ENCODE measurements around the gene GRIP1.

Gene GRIP1

GRCh38 chr12:66598608-66599007 lies 80.3 kb downstream of the GRIP1 start:
- no peak for DNase-seq

GRCh38 chr12:66598079-66598478 lies 80.8 kb downstream of the GRIP1 start:
- DNase-seq: no peak

- no peak for DNase-seq
Measured at GRCh38 chr12:66596199-66596598, 82.7 kb downstream of the GRIP1 start.

- no peak for DNase-seq
Measured at GRCh38 chr12:66594688-66595087, 84.2 kb downstream of the GRIP1 start.

- DNase-seq: no peak
Measured at GRCh38 chr12:66590275-66590985, 88.4 kb downstream of the GRIP1 start.

GRCh38 chr12:66589095-66589494 lies 89.8 kb downstream of the GRIP1 start:
- no peak for DNase-seq

- no peak for DNase-seq
Measured at GRCh38 chr12:66587912-66588311, 91.0 kb downstream of the GRIP1 start.

GRCh38 chr12:66584673-66585072 lies 94.2 kb downstream of the GRIP1 start:
- DNase-seq: no peak

- DNase-seq: no peak
Measured at GRCh38 chr12:66573605-66574004, 105.3 kb downstream of the GRIP1 start.

GRCh38 chr12:66572845-66573244 lies 106.0 kb downstream of the GRIP1 start:
- no peak for DNase-seq

- no peak for DNase-seq
Measured at GRCh38 chr12:66571361-66571915, 107.4 kb downstream of the GRIP1 start.

- no peak for DNase-seq
Measured at GRCh38 chr12:66563220-66563619, 115.7 kb downstream of the GRIP1 start.

GRCh38 chr12:66555113-66555512 lies 123.8 kb downstream of the GRIP1 start:
- no peak for DNase-seq

- DNase-seq: no peak
Measured at GRCh38 chr12:66552716-66553115, 126.2 kb downstream of the GRIP1 start.

GRCh38 chr12:66550626-66551025 lies 128.2 kb downstream of the GRIP1 start:
- no peak for DNase-seq

GRCh38 chr12:66549050-66549389 lies 129.9 kb downstream of the GRIP1 start:
- no peak for DNase-seq

- DNase-seq: no peak
Measured at GRCh38 chr12:66548338-66549049, 130.4 kb downstream of the GRIP1 start.

GRCh38 chr12:66541426-66541825 lies 137.4 kb downstream of the GRIP1 start:
- no peak for DNase-seq

- no peak for DNase-seq
Measured at GRCh38 chr12:66539431-66539830, 139.4 kb downstream of the GRIP1 start.

GRCh38 chr12:66538970-66539369 lies 139.9 kb downstream of the GRIP1 start:
- no peak for DNase-seq

- DNase-seq: no peak
Measured at GRCh38 chr12:66537876-66538275, 141.0 kb downstream of the GRIP1 start.

- DNase-seq: no peak
Measured at GRCh38 chr12:66533767-66534166, 145.1 kb downstream of the GRIP1 start.

- DNase-seq: no peak
Measured at GRCh38 chr12:66531766-66532165, 147.1 kb downstream of the GRIP1 start.

GRCh38 chr12:66529934-66530333 lies 148.9 kb downstream of the GRIP1 start:
- DNase-seq: no peak
